ENCODE data around the gene CNOT4.

GRCh38 chr7:135352285-135352684 is 157.6 kb downstream of the CNOT4 start:
- TF ChIP-seq ZNF782 (CRISPR knock-in tag; IDR thresholded peaks at IDR 0.05; ENCODE audit: borderline replicate concordance) (no peak), POLR2A (IDR thresholded peaks at IDR 0.05; ENCODE audit: insufficient read depth in 1 of 2, low read depth in 2 of 2, low read length in 2 of 2) (no peak), POLR2AphosphoS5 (IDR thresholded peaks at IDR 0.05; ENCODE audit: low read depth, low read length) (no peak), SALL2 (CRISPR knock-in tag; IDR thresholded peaks at IDR 0.05) (no peak), ZSCAN29 (CRISPR knock-in tag; conservative IDR thresholded peaks at IDR 0.05) (no peak), ZNF580 (CRISPR knock-in tag; IDR thresholded peaks at IDR 0.05; ENCODE audit: borderline replicate concordance, low read depth) (no peak), MTA1 (CRISPR knock-in tag; IDR thresholded peaks at IDR 0.05; ENCODE audit: borderline replicate concordance) (no peak), FOXC1 (CRISPR knock-in tag; IDR thresholded peaks at IDR 0.05; ENCODE audit: borderline replicate concordance) (no peak), FOSL2 (CRISPR knock-in tag; IDR thresholded peaks at IDR 0.05) (no peak), ZNF484 (CRISPR knock-in tag; IDR thresholded peaks at IDR 0.05; ENCODE audit: borderline replicate concordance, low read depth) (no peak)
- TF ChIP-seq, protein P1, sequence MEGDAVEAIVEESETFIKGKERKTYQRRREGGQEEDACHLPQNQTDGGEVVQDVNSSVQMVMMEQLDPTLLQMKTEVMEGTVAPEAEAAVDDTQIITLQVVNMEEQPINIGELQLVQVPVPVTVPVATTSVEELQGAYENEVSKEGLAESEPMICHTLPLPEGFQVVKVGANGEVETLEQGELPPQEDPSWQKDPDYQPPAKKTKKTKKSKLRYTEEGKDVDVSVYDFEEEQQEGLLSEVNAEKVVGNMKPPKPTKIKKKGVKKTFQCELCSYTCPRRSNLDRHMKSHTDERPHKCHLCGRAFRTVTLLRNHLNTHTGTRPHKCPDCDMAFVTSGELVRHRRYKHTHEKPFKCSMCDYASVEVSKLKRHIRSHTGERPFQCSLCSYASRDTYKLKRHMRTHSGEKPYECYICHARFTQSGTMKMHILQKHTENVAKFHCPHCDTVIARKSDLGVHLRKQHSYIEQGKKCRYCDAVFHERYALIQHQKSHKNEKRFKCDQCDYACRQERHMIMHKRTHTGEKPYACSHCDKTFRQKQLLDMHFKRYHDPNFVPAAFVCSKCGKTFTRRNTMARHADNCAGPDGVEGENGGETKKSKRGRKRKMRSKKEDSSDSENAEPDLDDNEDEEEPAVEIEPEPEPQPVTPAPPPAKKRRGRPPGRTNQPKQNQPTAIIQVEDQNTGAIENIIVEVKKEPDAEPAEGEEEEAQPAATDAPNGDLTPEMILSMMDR (CRISPR knock-in tag; IDR thresholded peaks at IDR 0.05): no peak
- TF ChIP-seq, protein P2, sequence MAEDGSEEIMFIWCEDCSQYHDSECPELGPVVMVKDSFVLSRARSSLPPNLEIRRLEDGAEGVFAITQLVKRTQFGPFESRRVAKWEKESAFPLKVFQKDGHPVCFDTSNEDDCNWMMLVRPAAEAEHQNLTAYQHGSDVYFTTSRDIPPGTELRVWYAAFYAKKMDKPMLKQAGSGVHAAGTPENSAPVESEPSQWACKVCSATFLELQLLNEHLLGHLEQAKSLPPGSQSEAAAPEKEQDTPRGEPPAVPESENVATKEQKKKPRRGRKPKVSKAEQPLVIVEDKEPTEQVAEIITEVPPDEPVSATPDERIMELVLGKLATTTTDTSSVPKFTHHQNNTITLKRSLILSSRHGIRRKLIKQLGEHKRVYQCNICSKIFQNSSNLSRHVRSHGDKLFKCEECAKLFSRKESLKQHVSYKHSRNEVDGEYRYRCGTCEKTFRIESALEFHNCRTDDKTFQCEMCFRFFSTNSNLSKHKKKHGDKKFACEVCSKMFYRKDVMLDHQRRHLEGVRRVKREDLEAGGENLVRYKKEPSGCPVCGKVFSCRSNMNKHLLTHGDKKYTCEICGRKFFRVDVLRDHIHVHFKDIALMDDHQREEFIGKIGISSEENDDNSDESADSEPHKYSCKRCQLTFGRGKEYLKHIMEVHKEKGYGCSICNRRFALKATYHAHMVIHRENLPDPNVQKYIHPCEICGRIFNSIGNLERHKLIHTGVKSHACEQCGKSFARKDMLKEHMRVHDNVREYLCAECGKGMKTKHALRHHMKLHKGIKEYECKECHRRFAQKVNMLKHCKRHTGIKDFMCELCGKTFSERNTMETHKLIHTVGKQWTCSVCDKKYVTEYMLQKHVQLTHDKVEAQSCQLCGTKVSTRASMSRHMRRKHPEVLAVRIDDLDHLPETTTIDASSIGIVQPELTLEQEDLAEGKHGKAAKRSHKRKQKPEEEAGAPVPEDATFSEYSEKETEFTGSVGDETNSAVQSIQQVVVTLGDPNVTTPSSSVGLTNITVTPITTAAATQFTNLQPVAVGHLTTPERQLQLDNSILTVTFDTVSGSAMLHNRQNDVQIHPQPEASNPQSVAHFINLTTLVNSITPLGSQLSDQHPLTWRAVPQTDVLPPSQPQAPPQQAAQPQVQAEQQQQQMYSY (CRISPR knock-in tag; IDR thresholded peaks at IDR 0.05): no peak

Data from HepG2 (cell line).